Measurements from ENCODE around the gene ZCCHC17. TPM values are rescaled to one million over a fixed set of nuclear protein-coding genes. Genes with fewer than 3 reads are reported as not detected.

Gene ZCCHC17
- total RNA-seq, 2 experiments from 2014 or later, result 23.9 to 28.8 TPM

DNA sequence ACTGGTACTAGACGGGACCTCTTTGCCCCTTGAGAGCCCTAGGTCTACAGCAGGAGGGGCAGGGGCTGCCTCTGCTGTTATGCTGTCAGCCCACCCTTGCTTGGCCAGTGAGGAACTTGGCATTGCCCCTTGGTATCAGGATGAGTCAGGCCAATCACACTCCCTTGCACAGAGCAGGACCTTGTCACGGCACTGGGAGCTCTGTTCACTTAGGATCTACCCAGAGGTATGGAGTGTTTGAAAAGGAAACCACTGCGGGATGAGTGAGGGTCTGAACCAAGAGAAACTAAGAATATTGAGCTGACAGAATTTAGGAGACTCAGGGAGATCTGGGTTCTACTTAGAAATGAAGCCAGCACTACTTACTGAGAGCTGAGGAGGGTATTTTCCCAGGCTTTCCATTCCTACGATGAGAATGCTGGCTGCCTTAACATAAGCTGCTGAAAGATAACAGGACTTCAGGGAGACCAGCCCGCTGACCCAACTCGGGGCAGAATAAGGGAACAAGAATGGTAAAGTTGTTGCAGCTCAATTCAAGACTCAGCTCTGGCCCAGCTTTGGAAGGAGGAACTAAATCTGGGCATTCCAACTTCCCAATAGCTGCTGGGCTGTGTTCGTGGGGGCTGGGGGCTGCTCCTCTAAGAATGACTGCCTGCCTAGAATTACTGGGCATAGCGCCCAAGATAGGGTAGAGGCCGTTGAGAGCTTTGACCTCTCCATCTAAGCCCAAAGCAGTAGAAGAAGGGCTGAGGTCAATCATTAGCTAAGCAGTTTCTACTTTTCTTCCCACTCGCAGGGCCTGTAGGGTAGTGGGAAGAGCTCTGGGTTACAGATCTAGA is 74.5 kb downstream of the ZCCHC17 start:
- Mint-ChIP-seq H3K4me1 (peaks cover 13% of the 10 kb centered on the region), H3K36me3 (ENCODE audit: low read depth) (no peaks in the 10 kb centered on the region), H3K9me3 (ENCODE audit: low read depth) (no peaks in the 10 kb centered on the region), H3K4me3 (no peak overlapping the region), H3K27me3 (no peaks in the 10 kb centered on the region), H3K27ac (no peak overlapping the region)
- POLR2A ChIA-PET, result interaction anchor here (0.5 to 0.6 kb wide), 2 partner anchors 35 to 166 kb away, joined by 3 to 4 read pairs; no protein-coding TSS in a partner anchor
- ATAC-seq, result no peak
- CTCF ChIA-PET, result interaction anchor here (1.5 kb wide), 1 partner anchor 22 kb away, joined by 3 read pairs; no protein-coding TSS in a partner anchor
- intact Hi-C loops (cut with DNase I, micrococcal nuclease), result no loop called here
- no peak for DNase-seq

DNA sequence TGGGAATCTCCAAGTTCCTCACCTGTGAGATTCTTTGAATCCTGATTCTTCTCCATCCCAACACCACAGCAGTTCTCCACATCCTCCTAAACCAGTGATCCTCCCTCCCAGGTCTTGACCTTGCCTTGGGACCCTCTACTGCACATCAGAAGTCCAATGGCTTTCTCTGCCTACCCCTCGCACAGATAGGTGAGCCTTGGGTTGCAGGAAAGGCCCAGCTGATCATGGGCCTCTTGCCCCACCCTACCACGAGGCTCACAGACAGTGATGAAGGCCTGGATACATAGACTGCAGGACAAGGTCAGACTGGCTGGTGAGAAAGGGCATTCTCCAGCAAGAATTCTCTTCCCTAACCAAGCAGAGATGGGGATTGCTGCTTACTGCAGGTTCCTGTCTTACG is 75.2 kb downstream of the ZCCHC17 start:
- no peak for ATAC-seq
- no peaks in the 10 kb centered on the region for H3K27me3 Mint-ChIP-seq
- no peak for DNase-seq
- H3K36me3 Mint-ChIP-seq (ENCODE audit: low read depth), result no peaks in the 10 kb centered on the region
- no peak overlapping the region for H3K27ac Mint-ChIP-seq
- H3K4me3 Mint-ChIP-seq, result no peak overlapping the region
- intact Hi-C loops (cut with DNase I, micrococcal nuclease), result no loop called here
- ChIA-PET CTCF (interaction anchor here (1.5 kb wide), 1 partner anchor 21 kb away, joined by 3 read pairs; no protein-coding TSS in a partner anchor), POLR2A (interaction anchor here (0.5 to 0.6 kb wide), 2 partner anchors 34 to 165 kb away, joined by 3 to 4 read pairs; no protein-coding TSS in a partner anchor)
- no peaks in the 10 kb centered on the region for H3K9me3 Mint-ChIP-seq (ENCODE audit: low read depth)
- H3K4me1 Mint-ChIP-seq, result peaks cover 13% of the 10 kb centered on the region

DNA sequence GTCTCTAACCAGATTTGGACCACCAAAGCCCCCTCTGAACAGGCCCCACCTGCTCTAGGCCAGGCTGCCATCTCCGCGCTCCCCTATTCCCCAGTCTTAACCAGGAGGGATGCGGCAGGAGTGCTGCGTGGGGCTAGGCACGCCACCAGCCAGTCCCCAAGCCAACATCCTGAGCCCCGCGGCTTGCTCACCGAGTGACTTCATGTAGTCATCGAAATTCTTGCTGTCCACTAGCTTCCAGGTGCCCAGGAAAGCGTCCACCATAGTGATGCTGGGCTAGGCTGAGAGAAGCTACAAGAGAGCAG is 75.9 kb downstream of the ZCCHC17 start:
- Mint-ChIP-seq H3K27ac (no peak overlapping the region), H3K9me3 (ENCODE audit: low read depth) (no peaks in the 10 kb centered on the region), H3K27me3 (no peaks in the 10 kb centered on the region), H3K4me3 (peak overlapping the region; percentile 51), H3K36me3 (ENCODE audit: low read depth) (no peaks in the 10 kb centered on the region), H3K4me1 (peaks cover 13% of the 10 kb centered on the region)
- DNase-seq (no peak), ATAC-seq (no peak)
- ChIA-PET POLR2A (no interaction called here), CTCF (interaction anchor here (1.0 kb wide), 2 partner anchors 22 to 26 kb away, joined by 3 to 7 read pairs; no protein-coding TSS in a partner anchor)
- intact Hi-C loops (cut with DNase I, micrococcal nuclease), result no loop called here

DNA sequence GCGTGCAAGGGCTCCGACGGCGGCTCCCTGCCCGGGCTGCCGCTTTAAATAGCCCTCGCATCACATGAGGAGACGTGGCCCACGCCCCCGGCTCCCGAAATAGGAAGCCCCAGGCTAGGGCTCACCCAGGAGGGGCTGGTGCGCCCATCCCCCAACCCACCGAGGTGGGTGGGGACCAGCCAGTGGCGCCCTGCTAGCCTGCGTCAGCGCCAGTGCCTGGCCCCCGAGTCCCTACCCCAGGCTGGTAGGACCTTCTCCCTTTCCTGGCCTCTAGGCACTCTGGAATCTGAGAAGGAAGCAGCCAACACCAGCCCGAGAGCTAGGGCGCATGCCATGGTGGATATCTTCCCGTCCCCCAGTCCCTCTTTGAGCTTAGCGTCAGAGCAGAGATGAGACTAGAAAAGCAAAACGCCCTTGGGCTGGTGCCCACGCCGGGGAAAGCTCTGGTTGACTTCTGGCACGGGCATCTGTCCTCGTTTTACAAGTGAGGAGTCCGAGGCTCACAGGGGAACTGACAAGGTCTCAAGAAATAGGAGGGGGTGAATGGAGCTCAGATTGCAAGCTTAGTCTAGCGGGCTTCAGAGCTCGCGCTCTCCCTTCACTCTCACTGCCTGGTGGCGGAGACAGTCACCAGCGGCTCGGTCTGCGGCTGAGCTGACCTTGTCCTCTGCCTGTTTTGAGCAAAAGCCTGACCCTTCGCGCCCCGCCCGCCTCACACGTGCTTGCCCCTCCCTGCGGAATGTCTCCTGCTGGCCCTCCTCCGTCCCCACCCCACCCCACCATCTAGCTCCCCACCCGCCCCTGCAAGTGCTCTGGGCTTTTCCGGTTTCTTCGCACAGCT is 76.4 kb downstream of the ZCCHC17 start, which contains the start of gene FABP3:
FABP3 (minus strand) TSS at position 21 of the 841 bp plus-strand sequence. CDS start 62 bp downstream, outside the sequence.
- Mint-ChIP-seq H3K27ac (peak within 1 kb of the TSS; percentile 26), H3K9me3 (ENCODE audit: low read depth) (no peaks in the 10 kb centered on the region), H3K36me3 (ENCODE audit: low read depth) (no peaks in the 10 kb centered on the region), H3K4me3 (peak within 1 kb of the TSS; percentile 51), H3K27me3 (no peaks in the 10 kb centered on the region), H3K4me1 (peaks cover 13% of the 10 kb centered on the region)
- intact Hi-C loops (cut with DNase I, micrococcal nuclease), result no loop called here
- ATAC-seq, result peak; percentile 47
- CTCF ChIA-PET, result interaction anchor here (1.0 to 1.1 kb wide), 5 partner anchors 13 to 192 kb away, joined by 3 to 7 read pairs (median 4); no protein-coding TSS in a partner anchor
- POLR2A ChIA-PET, result no interaction called here
- peak; percentile 46 for DNase-seq

DNA sequence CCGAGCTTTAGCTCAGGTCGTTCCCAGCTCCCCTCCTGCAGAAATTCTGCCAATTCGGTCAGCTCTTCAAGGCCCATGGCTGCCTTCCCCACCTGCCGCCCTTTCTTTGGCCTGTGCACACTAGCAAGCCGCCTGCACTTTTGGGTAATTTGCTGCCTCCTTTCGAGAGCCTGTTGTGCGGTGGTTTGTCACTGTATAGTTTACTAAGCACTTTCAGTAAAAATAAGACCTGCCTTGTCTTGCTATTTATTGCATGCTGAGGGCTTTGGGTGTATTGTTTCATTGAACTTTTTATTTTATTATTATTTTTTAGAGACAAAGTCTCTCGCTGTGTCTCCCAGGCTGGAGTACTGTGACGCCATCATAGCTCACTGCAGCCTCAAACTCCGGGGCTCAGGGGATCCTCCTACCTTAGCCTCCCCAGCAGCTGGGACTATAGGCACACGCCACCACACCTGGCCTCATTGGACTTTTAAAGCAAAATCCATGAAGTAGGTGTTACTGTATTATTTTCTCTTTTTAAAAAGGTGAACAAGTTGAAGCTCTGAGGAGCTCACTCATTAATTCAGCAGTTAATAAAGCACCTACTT is 77.2 kb downstream of the ZCCHC17 start:
- Mint-ChIP-seq H3K36me3 (ENCODE audit: low read depth) (no peaks in the 10 kb centered on the region), H3K9me3 (ENCODE audit: low read depth) (no peaks in the 10 kb centered on the region), H3K27ac (peak overlapping the region; percentile 26), H3K27me3 (no peaks in the 10 kb centered on the region), H3K4me3 (peak overlapping the region; percentile 51), H3K4me1 (peaks cover 13% of the 10 kb centered on the region)
- DNase-seq (peak; percentile 33), ATAC-seq (peak; percentile 31)
- CTCF ChIA-PET, result interaction anchor here (1.0 to 1.1 kb wide), 4 partner anchors 14 to 193 kb away, joined by 3 to 7 read pairs (median 5); no protein-coding TSS in a partner anchor
- POLR2A ChIA-PET, result no interaction called here
- intact Hi-C loops (cut with DNase I, micrococcal nuclease), result no loop called here

DNA sequence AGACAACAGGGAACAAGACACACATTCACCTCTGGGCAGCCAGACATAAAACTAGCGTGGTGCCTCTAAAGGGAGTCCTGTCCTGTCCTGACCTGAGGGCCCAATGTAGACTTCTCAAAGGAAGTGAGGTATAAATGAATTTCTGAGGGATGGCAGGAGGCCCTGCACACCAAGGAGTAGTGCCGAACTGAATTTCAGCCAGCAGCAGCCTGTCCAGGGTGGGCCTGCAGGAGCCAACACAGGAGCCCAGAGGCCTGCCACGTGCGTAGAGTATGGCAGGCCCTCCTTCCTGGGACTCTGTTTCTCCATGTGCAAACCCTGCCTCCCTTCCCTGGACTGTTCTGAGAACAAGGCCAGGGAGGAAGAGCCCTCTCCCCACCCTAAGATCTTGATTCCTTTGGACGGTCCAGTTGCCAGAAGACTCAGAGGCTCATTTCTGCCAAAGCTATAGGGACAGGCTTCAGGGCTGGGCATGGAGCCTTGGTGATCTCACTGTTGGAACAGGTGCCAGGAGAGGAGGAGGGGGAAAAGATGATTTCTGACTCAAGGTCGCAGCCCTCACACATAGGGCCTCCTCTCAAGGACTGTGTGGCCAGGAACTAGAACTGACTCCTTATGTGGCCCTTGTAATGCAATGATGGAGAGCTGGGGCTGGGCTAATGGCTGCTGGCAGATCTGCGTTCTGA is 77.8 kb downstream of the ZCCHC17 start:
- POLR2A ChIA-PET, result no interaction called here
- Mint-ChIP-seq H3K4me1 (peaks cover 13% of the 10 kb centered on the region), H3K36me3 (ENCODE audit: low read depth) (no peaks in the 10 kb centered on the region), H3K27me3 (no peaks in the 10 kb centered on the region), H3K9me3 (ENCODE audit: low read depth) (no peaks in the 10 kb centered on the region), H3K4me3 (no peak overlapping the region), H3K27ac (no peak overlapping the region)
- CTCF ChIA-PET, result interaction anchor here (1.1 kb wide), 2 partner anchors 14 to 175 kb away, joined by 3 to 6 read pairs; no protein-coding TSS in a partner anchor
- intact Hi-C loops (cut with DNase I, micrococcal nuclease), result no loop called here
- DNase-seq, result no peak
- no peak for ATAC-seq

DNA sequence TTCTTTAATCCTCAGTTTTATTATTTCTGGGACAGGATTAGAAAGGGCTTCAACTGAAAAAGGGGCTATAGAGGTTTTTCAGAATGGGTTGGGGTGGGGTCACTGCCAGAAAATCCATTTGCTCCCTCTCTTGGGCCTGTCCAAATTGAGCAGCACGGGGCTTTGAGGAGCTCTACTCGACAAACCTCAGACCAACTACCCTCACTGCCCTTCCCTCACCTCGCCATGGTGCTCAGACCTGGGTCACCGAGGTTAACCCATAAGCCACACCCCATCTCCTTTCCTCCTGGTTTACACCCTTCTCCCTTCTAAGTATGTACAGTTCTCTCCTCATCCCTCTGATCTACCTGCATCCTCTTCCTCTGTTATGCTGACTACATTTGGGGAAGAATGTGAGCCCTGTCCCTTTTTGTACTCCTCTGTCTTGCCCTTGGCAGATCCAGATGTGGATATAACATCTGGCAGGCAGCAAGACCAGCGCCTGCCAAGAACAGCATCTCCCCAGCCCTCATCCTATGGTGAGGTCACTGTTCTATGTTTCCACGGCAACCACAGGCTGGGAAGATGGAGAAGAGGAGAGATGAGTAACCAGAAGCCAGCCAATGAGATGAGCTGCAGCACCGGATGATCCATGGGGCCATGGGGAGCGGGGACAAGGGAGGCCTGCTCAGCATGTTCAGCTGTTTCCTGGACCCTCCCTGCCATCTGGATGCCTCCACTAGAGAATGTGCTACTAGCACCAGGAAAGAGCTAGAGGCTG is 79.7 kb downstream of the ZCCHC17 start:
- no peaks in the 10 kb centered on the region for H3K9me3 Mint-ChIP-seq (ENCODE audit: low read depth)
- DNase-seq, result no peak
- peaks cover 3% of the 10 kb centered on the region for H3K27me3 Mint-ChIP-seq
- intact Hi-C loops (cut with DNase I, micrococcal nuclease), result no loop called here
- ChIA-PET POLR2A (no interaction called here), CTCF (no interaction called here)
- H3K4me1 Mint-ChIP-seq, result peaks cover 13% of the 10 kb centered on the region
- no peak overlapping the region for H3K27ac Mint-ChIP-seq
- ATAC-seq, result no peak
- no peaks in the 10 kb centered on the region for H3K36me3 Mint-ChIP-seq (ENCODE audit: low read depth)
- no peak overlapping the region for H3K4me3 Mint-ChIP-seq

DNA sequence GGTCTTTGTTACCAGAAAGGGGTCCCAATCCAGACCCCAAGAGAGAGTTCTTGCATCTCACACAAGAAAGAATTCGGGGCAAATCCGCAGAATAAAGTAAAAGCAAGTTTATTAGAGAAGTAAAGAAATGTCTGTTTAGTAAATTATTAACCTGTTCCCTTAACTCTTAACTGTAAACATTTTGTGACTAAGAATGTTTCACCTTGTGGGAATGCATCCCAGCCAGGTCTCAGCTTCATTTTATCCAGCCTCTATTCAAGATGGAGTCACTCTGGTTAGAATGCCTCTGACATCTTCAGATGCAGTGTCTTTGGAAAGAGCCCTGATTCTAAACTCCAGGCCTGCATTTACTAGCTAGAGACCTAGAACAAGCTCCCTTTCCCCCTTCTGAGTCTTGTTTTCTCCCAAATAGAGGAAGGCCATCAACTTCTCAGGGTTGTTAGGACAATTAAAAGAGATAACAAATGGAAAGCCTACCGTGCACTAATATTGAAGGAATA is 80.6 kb downstream of the ZCCHC17 start:
- Mint-ChIP-seq H3K4me1 (peaks cover 12% of the 10 kb centered on the region), H3K9me3 (ENCODE audit: low read depth) (no peaks in the 10 kb centered on the region), H3K27me3 (peaks cover 6% of the 10 kb centered on the region), H3K36me3 (ENCODE audit: low read depth) (no peaks in the 10 kb centered on the region), H3K27ac (no peak overlapping the region), H3K4me3 (no peak overlapping the region)
- POLR2A ChIA-PET, result no interaction called here
- CTCF ChIA-PET, result interaction anchor here (0.6 kb wide), 1 partner anchor 41 kb away, joined by 3 read pairs; no protein-coding TSS in a partner anchor
- intact Hi-C loops (cut with DNase I, micrococcal nuclease), result no loop called here
- DNase-seq (no peak), ATAC-seq (no peak)

DNA sequence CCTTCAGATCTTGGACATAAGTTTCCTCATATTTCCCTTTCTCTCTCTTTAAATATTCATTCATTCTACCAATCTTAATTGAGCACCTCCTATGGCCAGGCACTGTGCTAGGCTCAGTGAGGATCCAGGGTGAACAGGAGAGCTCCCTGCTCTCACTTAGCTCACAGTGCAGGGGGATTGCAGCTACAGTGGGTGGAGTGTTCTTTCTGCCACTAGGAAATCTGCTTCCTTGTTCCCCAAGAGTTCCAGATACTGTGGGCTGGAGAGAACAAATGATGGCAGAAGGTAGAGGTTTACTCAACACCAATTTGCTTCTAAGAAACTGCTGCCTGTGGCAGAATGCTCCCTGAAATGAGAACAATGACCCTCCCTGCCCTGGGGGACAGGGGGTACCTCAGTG is 81.2 kb downstream of the ZCCHC17 start:
- ATAC-seq (no peak), DNase-seq (no peak)
- Mint-ChIP-seq H3K36me3 (ENCODE audit: low read depth) (no peaks in the 10 kb centered on the region), H3K27me3 (peaks cover 9% of the 10 kb centered on the region), H3K4me3 (no peak overlapping the region), H3K27ac (no peak overlapping the region), H3K4me1 (peaks cover 8% of the 10 kb centered on the region), H3K9me3 (ENCODE audit: low read depth) (no peaks in the 10 kb centered on the region)
- ChIA-PET POLR2A (no interaction called here), CTCF (interaction anchor here (0.6 kb wide), 1 partner anchor 41 kb away, joined by 3 read pairs; no protein-coding TSS in a partner anchor)
- intact Hi-C loops (cut with DNase I, micrococcal nuclease), result no loop called here

DNA sequence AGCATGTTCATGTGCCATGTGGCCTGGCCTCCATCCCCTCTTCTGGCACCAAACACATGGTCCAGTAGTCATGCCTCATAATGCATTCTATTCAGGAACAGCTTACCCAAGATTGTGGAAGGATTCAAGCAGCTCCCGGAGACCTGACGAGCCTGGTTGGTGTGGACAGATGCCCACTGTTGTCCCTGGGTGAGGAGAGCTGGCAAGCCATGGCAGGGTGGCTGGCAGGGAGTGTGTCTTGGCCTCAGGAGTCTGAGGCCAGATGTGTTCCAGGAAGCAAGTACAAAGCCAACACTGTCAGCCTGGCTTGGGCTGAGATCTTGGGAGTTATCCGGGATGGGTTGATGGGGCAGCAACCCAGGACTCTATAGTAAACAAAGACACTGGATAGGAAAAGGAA is 83.3 kb downstream of the ZCCHC17 start:
- Mint-ChIP-seq H3K4me3 (no peak overlapping the region), H3K36me3 (ENCODE audit: low read depth) (no peaks in the 10 kb centered on the region), H3K4me1 (no peaks in the 10 kb centered on the region), H3K27ac (no peak overlapping the region), H3K9me3 (ENCODE audit: low read depth) (no peaks in the 10 kb centered on the region), H3K27me3 (peaks cover 9% of the 10 kb centered on the region)
- intact Hi-C loops (cut with DNase I, micrococcal nuclease), result no loop called here
- no peak for DNase-seq
- no peak for ATAC-seq
- ChIA-PET CTCF (interaction anchor here (1.3 kb wide), 1 partner anchor 14 kb away, joined by 4 read pairs; no protein-coding TSS in a partner anchor), POLR2A (no interaction called here)
